Fibroblast of mammary gland (primary cell): ENCODE data around the gene SUPT5H.

ENCODE experiments used
- DNase-seq: peaks from one replicate; pipeline ENCODE4 v3.0.0-alpha.2; 2010; ENCODE audit warnings: low read depth
- H3K4me3 ChIP-seq: 2 replicates; pipeline ENCODE4 v1.5.1; 2011; ENCODE audit warnings: low read depth, mild to moderate bottlenecking, low read length, moderate library complexity; ENCODE audit not compliant: control insufficient read depth
- CTCF ChIP-seq: conservative IDR thresholded peaks from 2 replicates; pipeline ENCODE4 v1.5.1; 2011; ENCODE audit warnings: low read depth, low read length, inconsistent platforms; ENCODE audit not compliant: control insufficient read depth, insufficient read depth

Gene SUPT5H

GRCh38 chr19:39413272-39413910 is 32.0 kb upstream of the SUPT5H start:
- peak overlapping the region; percentile 86 for H3K4me3 ChIP-seq
- DNase-seq = peak; percentile 65
- TF ChIP-seq CTCF = no peak

GRCh38 chr19:39413911-39414608 is 31.3 kb upstream of the SUPT5H start:
- peak overlapping the region; percentile 86 for H3K4me3 ChIP-seq
- TF ChIP-seq CTCF = peak; percentile 26
- DNase-seq = peak; percentile 39

- H3K4me3 ChIP-seq = no peak overlapping the region
- DNase-seq = no peak
- no peak for TF ChIP-seq CTCF
Observed at GRCh38 chr19:39415111-39416046, 30.0 kb upstream of the SUPT5H start.

- no peak for DNase-seq
- no peak overlapping the region for H3K4me3 ChIP-seq
- no peak for TF ChIP-seq CTCF
Observed at GRCh38 chr19:39416152-39417120, 28.9 kb upstream of the SUPT5H start.

- no peak for TF ChIP-seq CTCF
- no peak for DNase-seq
- no peak overlapping the region for H3K4me3 ChIP-seq
Observed at GRCh38 chr19:39417463-39418181, 27.8 kb upstream of the SUPT5H start.

- TF ChIP-seq CTCF = no peak
- no peak overlapping the region for H3K4me3 ChIP-seq
- peak; percentile 36 for DNase-seq
Observed at GRCh38 chr19:39419003-39419402, 26.4 kb upstream of the SUPT5H start.
